Fibroblast of skin of right quadriceps (primary cell): ENCODE data around the gene PMEPA1.

Experiments used
- DNase-seq: peaks from one replicate; pipeline ENCODE4 v3.0.0-alpha.2; 2013

Gene PMEPA1

GRCh38 chr20:57693002-57693582, 16.7 kb downstream of the PMEPA1 start:
- DNase-seq: no peak

- DNase-seq: no peak
These were observed 17.4 kb downstream of the PMEPA1 start for GRCh38 chr20:57692393-57692792.

- no peak for DNase-seq
These were observed 18.1 kb downstream of the PMEPA1 start for GRCh38 chr20:57691699-57692098.

GRCh38 chr20:57690525-57690924, 19.3 kb downstream of the PMEPA1 start:
- DNase-seq: no peak

- no peak for DNase-seq
These were observed 19.9 kb downstream of the PMEPA1 start for GRCh38 chr20:57689745-57690481.

GRCh38 chr20:57688864-57689263, 21.0 kb downstream of the PMEPA1 start:
- no peak for DNase-seq

- no peak for DNase-seq
These were observed 21.5 kb downstream of the PMEPA1 start for GRCh38 chr20:57688295-57688694.

- DNase-seq: no peak
These were observed 22.7 kb downstream of the PMEPA1 start for GRCh38 chr20:57686931-57687652.

- DNase-seq: no peak
These were observed 24.6 kb downstream of the PMEPA1 start for GRCh38 chr20:57685146-57685758.

- no peak for DNase-seq
These were observed 25.0 kb downstream of the PMEPA1 start for GRCh38 chr20:57684808-57685140.

- DNase-seq: no peak
These were observed 25.7 kb downstream of the PMEPA1 start for GRCh38 chr20:57683881-57684807.

GRCh38 chr20:57683287-57683686, 26.5 kb downstream of the PMEPA1 start:
- DNase-seq: peak; percentile 48

- peak; percentile 22 for DNase-seq
These were observed 27.4 kb downstream of the PMEPA1 start for GRCh38 chr20:57682184-57683101.

- DNase-seq: no peak
These were observed 28.6 kb downstream of the PMEPA1 start for GRCh38 chr20:57680934-57681914.

- DNase-seq: peak; percentile 27
These were observed 29.6 kb downstream of the PMEPA1 start for GRCh38 chr20:57680131-57680716.

GRCh38 chr20:57679113-57679512, 30.7 kb downstream of the PMEPA1 start:
- no peak for DNase-seq

- no peak for DNase-seq
These were observed 31.5 kb downstream of the PMEPA1 start for GRCh38 chr20:57678340-57678739.

- DNase-seq: no peak
These were observed 32.2 kb downstream of the PMEPA1 start for GRCh38 chr20:57677584-57677982.
